Measurements from ENCODE around the gene WDR86.

DNA sequence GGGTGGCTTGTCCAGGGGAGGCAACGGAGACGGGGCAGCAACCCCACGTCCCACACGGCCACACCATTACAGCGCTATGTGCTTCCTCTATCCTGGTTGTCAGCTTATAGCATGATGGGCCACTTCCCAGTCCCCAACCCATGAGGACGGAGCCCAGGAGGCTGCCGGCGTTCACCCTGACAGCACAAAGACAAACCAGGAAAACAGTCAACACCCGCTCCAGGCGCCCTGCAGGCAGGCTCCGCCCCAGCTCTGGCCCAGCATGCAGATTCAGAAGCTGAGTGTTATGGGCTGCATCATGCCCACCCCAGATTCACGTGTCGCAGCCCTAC lies 14.8 kb downstream of the WDR86 start:
- TF ChIP-seq OSR1 (CRISPR knock-in tag; IDR thresholded peaks at IDR 0.05) (no peak), ARNTL (CRISPR knock-in tag; IDR thresholded peaks at IDR 0.05; ENCODE audit: borderline replicate concordance, low read depth) (no peak), ZFP3 (CRISPR knock-in tag; IDR thresholded peaks at IDR 0.05) (no peak), ZFP30 (CRISPR knock-in tag; IDR thresholded peaks at IDR 0.05) (no peak), ISL1 (CRISPR knock-in tag; IDR thresholded peaks at IDR 0.05) (no peak)
- TF ChIP-seq, protein P1, sequence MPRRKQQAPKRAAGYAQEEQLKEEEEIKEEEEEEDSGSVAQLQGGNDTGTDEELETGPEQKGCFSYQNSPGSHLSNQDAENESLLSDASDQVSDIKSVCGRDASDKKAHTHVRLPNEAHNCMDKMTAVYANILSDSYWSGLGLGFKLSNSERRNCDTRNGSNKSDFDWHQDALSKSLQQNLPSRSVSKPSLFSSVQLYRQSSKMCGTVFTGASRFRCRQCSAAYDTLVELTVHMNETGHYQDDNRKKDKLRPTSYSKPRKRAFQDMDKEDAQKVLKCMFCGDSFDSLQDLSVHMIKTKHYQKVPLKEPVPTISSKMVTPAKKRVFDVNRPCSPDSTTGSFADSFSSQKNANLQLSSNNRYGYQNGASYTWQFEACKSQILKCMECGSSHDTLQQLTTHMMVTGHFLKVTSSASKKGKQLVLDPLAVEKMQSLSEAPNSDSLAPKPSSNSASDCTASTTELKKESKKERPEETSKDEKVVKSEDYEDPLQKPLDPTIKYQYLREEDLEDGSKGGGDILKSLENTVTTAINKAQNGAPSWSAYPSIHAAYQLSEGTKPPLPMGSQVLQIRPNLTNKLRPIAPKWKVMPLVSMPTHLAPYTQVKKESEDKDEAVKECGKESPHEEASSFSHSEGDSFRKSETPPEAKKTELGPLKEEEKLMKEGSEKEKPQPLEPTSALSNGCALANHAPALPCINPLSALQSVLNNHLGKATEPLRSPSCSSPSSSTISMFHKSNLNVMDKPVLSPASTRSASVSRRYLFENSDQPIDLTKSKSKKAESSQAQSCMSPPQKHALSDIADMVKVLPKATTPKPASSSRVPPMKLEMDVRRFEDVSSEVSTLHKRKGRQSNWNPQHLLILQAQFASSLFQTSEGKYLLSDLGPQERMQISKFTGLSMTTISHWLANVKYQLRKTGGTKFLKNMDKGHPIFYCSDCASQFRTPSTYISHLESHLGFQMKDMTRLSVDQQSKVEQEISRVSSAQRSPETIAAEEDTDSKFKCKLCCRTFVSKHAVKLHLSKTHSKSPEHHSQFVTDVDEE (CRISPR knock-in tag; IDR thresholded peaks at IDR 0.05), result no peak
- TF ChIP-seq, protein P2, sequence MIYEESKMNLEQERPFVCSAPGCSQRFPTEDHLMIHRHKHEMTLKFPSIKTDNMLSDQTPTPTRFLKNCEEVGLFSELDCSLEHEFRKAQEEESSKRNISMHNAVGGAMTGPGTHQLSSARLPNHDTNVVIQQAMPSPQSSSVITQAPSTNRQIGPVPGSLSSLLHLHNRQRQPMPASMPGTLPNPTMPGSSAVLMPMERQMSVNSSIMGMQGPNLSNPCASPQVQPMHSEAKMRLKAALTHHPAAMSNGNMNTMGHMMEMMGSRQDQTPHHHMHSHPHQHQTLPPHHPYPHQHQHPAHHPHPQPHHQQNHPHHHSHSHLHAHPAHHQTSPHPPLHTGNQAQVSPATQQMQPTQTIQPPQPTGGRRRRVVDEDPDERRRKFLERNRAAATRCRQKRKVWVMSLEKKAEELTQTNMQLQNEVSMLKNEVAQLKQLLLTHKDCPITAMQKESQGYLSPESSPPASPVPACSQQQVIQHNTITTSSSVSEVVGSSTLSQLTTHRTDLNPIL (CRISPR knock-in tag; IDR thresholded peaks at IDR 0.05; ENCODE audit: low read depth), result no peak
- TF ChIP-seq, protein P3, sequence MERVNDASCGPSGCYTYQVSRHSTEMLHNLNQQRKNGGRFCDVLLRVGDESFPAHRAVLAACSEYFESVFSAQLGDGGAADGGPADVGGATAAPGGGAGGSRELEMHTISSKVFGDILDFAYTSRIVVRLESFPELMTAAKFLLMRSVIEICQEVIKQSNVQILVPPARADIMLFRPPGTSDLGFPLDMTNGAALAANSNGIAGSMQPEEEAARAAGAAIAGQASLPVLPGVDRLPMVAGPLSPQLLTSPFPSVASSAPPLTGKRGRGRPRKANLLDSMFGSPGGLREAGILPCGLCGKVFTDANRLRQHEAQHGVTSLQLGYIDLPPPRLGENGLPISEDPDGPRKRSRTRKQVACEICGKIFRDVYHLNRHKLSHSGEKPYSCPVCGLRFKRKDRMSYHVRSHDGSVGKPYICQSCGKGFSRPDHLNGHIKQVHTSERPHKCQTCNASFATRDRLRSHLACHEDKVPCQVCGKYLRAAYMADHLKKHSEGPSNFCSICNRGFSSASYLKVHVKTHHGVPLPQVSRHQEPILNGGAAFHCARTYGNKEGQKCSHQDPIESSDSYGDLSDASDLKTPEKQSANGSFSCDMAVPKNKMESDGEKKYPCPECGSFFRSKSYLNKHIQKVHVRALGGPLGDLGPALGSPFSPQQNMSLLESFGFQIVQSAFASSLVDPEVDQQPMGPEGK (CRISPR knock-in tag; IDR thresholded peaks at IDR 0.05; ENCODE audit: borderline replicate concordance), result no peak
- TF ChIP-seq, protein P4, sequence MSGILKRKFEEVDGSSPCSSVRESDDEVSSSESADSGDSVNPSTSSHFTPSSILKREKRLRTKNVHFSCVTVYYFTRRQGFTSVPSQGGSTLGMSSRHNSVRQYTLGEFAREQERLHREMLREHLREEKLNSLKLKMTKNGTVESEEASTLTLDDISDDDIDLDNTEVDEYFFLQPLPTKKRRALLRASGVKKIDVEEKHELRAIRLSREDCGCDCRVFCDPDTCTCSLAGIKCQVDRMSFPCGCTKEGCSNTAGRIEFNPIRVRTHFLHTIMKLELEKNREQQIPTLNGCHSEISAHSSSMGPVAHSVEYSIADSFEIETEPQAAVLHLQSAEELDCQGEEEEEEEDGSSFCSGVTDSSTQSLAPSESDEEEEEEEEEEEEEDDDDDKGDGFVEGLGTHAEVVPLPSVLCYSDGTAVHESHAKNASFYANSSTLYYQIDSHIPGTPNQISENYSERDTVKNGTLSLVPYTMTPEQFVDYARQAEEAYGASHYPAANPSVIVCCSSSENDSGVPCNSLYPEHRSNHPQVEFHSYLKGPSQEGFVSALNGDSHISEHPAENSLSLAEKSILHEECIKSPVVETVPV (CRISPR knock-in tag; IDR thresholded peaks at IDR 0.05), result no peak

Measured in SK-N-SH treated with all-trans-retinoic acid at 6 μM for 48 hours (cell line).